GM12892 (cell line): ENCODE measurements around the gene CEP57.

Experiments
- POLR2A ChIP-seq: IDR thresholded peaks from 2 replicates; pipeline ENCODE4 v1.6.1; 2011; ENCODE audit warnings: low read depth, low read length, control low read depth
- POLR2AphosphoS5 ChIP-seq: IDR thresholded peaks from 2 replicates; pipeline ENCODE4 v1.6.1; 2011; ENCODE audit warnings: low read depth, low read length, control low read depth

DNA sequence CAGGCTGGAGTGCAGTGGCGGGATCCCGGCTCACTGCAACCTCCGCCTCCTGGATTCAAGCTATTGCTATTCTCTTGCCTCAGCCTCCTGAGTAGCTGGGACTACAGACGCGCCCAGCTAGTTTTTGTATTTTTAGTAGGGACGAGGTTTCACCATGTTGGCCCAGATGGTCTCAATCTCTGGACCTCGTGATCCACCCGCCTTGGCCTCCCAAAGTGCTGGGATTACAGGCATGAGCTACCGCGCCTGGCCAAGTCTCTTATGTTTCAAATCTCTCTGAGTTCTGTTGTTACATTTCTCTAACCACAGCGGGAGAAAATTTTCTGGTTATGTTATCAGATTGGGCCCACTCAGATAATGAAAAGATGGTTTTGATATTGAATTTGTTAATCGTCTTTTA lies 10.1 kb downstream of the CEP57 start:
- no peak for TF ChIP-seq POLR2A
- no peak for TF ChIP-seq POLR2AphosphoS5
